HG03439 (cell line): ENCODE measurements around the gene LOXL1.

Experiments
- ATAC-seq: cut with Tn5 transposase; IDR thresholded peaks from one replicate; pipeline ENCODE4 v1.9.1; 2021; ENCODE audit warnings: mild to moderate bottlenecking, moderate library complexity; ENCODE audit not compliant: unreplicated experiment

Gene LOXL1

DNA sequence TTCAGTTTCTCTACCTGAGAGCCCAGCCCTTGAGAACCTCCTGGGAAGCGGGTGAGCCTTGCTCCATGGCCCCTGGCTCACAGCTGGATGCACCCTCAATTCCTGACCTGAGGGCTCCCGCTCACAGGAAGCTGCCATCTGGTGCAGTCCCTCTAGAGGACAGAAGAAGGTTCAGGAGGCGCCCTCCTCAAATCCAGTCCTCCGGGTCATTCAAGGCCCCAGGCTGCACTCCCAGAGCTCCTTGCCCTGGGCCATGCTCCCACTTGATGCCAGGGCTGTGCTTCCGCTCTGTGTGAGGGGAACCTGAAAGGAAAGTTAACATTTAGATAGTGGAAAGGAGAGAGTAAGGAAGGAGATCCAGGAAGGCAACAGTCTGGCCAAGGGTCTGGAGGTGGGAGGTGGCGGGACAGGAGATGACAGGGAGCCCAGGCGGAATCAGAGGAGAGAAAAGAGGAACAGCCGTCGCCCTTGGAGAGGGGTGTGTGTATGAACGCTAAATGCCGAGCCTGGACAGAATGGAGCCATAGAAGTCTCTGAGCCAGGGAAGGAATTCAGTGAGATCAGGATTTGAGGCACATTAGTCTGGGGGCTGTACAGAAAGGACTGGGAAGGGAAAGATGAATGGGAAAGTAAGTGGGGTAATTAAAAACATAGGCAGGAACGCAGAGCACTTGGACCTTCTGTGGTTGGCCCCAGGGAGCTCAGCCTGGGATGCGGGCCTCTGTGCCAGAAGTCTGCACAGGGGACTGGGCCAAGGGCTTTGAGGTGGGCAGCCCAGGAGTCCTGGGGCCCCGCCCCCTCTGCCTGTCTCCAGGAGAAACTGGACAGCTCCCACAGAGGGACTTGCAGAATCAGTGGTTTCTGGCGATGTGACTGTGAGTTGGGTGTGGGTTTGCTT lies 26.8 kb upstream of the LOXL1 start:
- ATAC-seq: no peak

DNA sequence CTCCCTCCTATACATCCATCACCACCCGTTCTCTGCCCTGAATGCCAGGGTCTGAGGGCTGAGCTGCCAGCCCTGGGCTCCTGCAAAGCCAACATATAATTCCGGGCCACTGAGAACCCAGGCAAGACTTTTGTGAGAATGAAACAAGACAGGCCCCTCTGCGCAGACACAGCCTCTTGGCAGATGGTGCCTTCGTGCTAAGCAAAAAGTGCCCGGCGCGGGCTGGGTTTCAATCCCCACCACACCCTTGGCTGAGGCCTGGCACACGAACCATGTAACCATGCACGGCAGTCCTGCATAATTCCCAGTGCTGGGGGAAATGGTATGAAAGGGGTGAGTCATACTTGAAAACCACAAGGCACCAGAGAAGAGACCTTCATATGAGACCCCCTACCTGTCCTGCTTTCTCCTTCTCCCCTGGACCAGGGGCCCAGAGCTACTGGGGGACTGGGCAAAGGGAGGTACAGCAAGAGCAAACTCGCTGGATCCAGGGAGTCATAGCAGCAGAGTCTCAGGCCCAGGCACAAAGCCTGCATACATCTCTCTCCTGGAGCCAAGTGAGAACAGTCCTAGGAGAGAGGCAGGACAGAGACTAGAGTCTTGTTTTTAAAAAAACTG lies 26.1 kb upstream of the LOXL1 start:
- ATAC-seq: no peak

- ATAC-seq: no peak
Observed at GRCh38 chr15:73901126-73901810, 25.0 kb upstream of the LOXL1 start.

GRCh38 chr15:73902121-73903020 lies 23.9 kb upstream of the LOXL1 start:
- no peak for ATAC-seq

DNA sequence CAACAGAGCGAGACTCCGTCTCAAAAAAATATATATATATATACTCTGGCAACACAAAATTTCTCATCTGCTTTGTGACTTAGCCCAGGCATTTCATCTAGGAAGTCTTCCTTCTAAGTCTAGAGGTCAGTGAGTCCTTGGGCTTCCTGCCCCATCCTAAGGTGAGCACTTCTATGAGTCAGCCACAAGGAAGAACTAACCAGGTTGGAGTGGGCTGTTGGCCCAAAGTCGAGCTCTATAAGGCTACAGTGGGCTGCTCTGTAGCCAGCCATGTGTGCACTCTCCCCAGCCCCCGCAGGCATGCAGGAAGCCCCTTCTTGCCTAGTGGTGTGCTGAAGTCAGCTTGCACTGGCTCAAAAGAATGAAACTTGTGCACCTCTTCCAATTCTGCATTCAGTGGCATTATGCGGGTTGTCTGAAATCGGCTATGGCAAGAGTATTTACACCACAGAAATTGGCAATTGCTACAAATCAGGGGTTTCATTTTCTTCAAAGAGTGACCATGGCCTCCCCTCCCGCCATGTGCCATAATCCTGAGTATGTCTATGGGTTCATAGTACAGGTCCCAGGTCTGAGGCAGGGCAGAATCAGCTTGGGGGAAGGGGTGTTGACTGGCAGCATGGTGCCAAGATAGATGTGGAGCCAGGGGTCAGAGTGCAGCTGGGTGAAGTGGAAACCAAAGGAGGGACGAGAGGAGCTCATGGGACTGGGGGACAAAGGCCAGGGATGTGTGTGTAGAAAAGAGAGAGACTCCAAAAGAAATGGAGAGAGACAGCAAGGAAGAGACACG lies 22.0 kb upstream of the LOXL1 start:
- ATAC-seq: no peak

- no peak for ATAC-seq
Observed at GRCh38 chr15:73905225-73905827, 20.9 kb upstream of the LOXL1 start.

- no peak for ATAC-seq
Observed at GRCh38 chr15:73906346-73907034, 19.8 kb upstream of the LOXL1 start.

GRCh38 chr15:73907035-73907408 lies 19.2 kb upstream of the LOXL1 start:
- ATAC-seq: no peak

DNA sequence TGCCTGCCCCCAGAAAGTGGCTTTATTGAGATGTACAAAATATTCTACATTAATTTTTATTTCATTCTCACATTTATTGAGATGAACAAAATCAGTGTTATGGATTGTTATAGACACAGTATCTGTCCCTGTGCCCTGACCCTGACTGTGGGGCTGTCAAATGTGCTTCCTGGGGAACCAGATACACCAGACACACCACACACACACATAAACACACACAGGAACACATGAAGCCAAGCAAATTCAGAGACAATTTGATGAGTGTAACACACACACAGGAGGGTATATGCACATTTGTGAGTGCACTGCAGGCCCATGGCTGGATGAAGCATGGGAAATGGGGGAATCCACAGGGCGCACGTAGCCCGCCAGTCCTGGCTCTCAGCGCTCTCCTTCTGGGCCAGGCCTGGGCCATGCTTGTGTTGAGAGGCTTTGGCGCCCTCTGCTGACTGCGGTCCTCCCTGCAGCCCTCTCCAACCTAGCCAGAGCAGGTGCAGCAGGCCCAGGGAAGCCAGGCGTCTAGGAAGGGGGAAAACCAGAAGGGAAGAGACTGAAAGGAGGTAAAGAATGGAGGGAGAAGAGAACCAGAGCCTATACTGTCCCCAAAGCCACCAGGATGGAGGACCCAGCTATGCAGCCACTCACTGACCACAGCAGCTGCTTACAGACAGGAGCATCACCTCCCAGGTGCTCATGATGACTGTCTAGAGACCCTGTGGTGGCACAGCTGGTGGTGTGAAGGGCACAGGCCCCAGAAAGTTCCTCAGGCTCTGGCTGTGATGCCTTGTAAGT lies 18.0 kb upstream of the LOXL1 start:
- ATAC-seq: peak; percentile 53

GRCh38 chr15:73908822-73909122 lies 17.5 kb upstream of the LOXL1 start:
- ATAC-seq: no peak

- no peak for ATAC-seq
Observed at GRCh38 chr15:73909651-73910050, 16.6 kb upstream of the LOXL1 start.

DNA sequence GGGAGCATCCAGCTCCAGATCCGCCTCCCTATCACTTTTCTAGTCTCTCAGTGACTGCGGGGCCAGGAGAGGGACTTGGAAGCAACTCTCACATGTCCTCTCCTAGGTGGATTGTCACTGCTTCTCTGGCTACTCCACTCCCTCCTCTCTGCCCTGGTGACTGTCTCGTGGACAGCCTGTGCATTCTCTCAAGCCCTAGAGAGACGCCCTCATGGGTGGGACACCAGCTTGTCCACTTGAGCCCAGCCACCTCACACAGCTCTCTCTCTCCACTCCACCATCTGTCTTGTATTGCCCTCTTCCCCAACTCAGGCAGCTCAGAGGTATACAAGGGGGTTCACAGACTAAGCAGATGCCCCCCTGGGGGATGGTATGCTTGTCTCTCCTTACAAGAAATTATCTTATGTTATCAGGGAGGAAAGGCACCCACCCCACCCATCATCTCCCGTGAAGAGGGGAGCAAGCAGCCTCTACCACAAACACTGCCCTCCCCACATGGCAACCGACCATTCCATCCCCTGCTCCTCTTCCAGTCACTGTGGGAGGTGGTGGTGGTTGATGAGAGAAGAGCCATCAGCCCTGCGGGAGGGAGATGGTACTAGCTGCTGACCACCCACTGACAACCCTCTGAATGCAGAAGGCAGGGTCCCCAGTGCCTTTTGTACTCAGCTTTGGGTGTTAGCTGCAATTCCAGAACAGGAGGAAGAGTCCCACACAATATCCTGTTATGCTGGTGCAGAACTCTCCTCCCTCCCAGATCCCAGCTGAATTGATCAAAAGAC lies 15.5 kb upstream of the LOXL1 start:
- no peak for ATAC-seq

DNA sequence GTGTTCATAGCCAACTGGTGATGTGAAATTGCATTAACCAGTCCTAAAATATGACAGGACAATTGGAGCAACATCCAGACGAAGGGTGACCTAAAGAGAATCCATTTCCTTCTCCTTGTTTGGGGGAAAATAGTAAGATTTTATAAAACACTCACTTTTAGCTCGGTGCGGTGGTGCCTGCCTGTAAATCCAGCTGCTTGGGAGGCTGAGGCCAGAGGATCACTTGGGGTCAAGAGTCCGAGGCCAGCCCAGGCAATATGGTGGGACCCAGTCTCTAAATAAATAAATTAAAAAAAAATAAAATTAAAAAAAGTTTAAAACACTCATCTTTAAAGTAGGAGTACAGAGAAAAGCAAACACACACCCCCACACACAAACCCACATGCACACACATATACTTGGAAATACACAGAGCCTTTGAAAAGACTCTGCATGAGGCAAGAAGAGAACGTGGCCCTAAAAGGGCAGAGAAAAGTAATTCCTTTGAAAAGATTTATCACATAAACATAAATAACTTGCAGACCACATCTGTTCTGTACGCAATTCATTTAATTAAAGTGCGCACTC lies 14.1 kb upstream of the LOXL1 start:
- no peak for ATAC-seq

DNA sequence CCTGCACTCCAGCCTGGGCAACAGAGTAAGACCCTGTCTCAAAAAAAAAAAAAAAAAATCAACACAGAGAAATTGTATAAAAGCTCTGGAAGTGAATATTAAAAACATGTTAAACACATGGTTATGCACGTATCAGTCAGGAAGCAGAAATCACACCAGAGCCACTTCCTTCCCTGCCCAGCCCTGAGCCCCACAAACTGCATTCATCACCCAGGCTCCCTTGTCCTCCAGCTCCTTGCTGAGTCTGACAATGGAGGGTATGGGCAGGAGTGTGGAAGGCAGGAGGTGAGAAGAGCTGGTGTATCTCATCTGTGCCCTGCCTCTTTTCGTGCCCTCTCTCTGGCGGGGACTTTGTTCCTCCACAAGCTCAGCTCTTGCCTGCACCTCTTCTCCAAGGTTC lies 12.1 kb upstream of the LOXL1 start:
- no peak for ATAC-seq

- ATAC-seq: no peak
Observed at GRCh38 chr15:73915082-73915481, 11.2 kb upstream of the LOXL1 start.

GRCh38 chr15:73918784-73919183 lies 7.5 kb upstream of the LOXL1 start:
- ATAC-seq: no peak

DNA sequence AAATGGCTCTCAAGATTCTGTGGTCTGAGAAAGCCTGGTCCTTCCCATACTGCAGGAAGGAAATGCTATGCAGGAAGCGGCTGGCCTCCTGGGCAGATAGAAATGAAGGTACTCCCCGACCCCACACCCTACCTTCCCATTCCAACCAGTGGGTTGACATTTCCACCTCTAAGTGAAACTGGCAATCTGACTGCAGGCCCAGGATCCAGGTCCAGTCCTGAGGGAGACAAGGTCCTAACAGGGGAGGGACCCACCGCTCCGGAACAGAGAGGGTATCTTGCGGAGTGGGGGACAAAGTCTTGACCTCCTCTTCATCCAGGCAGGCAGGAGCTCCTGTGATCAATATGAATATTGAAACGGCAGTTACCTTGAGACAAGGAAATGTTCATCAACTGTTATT lies 6.6 kb upstream of the LOXL1 start:
- ATAC-seq: no peak
